ENCODE results near the gene MTF2.
"Not testable (repeated sequence)": the region's sequence is repeated elsewhere in the genome, so short reads cannot be mapped to it uniquely, and the experiment has no call there.

MTF2 gene

DNA sequence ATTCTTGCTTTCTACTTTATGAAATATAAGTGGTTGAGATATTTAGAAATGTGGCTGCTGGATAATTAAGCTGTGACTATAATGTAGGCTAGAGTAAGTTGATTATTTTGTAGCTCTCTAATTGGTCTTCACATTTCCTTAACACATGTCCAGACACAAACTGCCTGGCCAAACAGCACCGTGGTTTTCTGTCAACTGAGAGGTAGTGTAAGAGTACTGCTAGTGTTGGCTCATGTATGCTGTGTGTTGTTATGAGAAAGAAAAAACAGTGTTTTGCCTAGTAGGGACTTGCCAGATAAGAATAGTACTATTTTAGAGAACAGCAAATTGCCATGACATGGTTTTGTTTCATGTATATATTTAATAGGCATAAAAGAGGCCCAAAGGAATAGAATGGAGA lies 64.1 kb downstream of the MTF2 start:
- no peak for DNase-seq

DNA sequence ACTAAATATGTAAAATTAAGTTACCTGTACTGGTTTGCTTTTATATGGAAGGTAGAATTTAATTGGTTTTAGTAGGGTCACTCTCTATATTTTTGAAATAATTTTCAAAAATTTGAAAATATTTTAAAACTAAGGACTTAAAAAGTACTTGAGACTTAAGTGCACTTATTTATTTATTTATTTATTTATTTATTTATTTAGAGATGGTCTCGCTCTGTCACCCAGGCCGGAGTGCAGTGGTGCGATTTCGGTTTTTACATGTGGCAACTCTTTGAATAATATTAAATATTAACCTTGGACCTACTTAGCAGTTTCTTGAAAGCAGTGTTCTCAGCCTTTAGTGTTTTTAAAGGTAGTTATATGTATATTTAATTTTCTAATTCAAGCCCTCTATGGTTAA lies 64.7 kb downstream of the MTF2 start:
- DNase-seq = no peak

DNA sequence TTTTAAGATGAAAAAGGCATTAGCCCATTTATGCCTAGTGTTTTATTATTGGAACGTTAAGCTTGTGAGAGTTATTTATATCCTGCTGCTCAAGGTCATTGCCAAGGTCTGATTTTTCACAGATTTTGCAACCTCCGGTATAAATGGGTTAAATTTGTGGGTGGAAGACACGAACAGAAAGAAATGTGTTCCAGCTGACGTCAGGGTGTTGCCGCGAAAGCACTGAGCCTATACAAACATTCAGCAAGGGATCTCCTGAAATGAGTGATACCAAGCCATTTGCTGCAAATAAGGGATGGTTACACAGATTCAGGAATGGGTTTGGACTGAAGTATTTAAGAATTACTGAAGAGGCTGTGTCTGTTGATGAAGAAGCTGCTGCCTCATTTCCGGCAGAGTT lies 68.9 kb downstream of the MTF2 start:
- no peak for DNase-seq

- no peak for DNase-seq
Observed at GRCh38 chr1:93150729-93151128, 71.6 kb downstream of the MTF2 start.

DNA sequence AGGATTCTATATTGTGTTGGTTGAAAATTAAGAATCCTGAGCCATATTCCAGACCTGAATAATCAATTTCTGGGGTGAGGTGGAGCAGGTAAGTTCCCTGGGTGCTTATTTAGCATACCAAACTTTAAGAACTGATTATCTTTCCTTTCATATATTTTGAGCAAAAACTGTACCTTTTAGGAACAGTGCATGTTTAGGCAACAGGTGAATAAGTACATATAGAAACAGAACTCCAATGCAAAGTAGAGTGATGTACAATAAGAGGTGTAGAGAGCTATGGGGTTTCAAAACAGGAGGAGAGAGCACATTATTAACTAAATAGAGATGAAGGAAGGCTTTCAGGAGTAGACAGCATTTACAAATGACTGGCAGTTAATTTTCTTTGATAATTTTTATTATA lies 72.4 kb downstream of the MTF2 start:
- DNase-seq = no peak

DNA sequence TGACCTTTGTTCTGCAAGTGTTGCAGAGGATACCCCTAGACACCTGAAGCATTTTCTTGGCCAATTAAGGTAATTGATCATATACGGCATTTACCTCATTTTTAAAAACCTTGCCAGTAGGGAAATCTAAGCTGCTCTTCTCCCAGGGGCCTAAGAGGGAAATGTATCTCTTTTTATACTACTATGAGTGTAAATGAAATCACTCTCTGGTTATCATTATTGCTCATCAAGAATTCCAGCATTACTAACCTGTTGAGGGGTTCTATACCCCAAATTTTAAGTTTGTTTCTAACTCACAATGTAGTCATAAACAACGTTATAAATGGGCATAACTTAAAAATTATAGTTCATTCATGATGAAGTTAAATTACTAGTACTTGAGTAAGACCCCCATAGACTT lies 73.8 kb downstream of the MTF2 start:
- DNase-seq = no peak

DNA sequence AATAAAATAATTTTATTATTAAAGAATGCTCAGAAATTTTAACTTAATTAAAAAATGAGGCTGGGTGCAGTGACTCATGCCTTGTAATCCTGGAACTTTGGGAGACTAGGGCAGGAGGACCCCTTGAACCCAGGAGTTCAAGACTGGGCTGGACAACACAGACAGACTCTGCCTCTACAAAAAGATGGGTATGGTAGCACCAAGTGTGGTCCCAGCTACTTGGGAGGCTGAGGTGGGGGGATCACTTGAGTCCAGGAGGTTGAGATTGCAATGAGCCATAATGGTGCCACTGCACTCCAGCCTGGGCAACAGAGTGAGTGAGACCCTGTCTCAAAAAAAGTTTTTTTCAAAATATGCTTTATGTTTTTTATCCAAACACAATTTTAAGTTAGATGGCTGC lies 75.8 kb downstream of the MTF2 start:
- DNase-seq = no peak

DNA sequence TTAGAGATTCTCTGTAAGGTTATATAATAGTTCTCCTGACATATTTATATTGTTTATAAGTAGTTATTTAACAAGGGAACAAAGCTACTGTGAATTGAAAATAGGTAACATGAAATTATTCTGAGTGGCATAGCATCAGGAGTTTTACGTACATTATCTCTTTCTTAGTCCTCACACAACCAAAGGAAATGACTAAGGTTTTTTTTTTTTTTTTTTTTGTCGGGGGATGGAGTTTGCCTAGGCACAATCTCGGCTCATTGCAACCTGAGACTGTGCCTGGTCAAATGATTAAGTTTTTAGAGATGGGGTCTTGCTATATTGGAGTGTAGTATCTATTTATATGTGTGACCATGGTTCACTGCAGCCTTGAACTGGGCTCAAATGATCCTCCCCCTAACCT lies 76.3 kb downstream of the MTF2 start:
- no peak for DNase-seq

DNA sequence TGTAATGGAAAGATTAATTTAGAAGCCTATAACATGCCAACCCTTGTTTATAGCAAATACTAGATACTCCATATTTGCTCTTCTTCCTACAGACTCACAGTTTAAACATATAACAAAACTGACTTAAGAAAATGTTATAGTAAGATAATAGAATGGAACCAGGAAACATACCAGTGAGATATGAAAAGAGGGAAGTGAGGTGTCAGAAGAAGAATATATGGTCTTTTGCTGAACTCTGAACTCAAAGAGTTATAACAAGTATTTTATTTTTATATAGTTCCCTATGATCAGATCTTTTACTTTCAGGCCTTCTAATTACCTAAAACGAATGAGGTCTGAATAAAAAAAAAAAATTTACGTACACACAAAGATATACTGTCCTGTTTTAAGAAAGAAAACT lies 80.3 kb downstream of the MTF2 start:
- no peak for DNase-seq

GRCh38 chr1:93163314-93163713 lies 84.2 kb downstream of the MTF2 start:
- not testable (repeated sequence) for DNase-seq

- DNase-seq = no peak
Observed at GRCh38 chr1:93164816-93165215, 85.7 kb downstream of the MTF2 start.

- not testable (repeated sequence) for DNase-seq
Observed at GRCh38 chr1:93165895-93166294, 86.8 kb downstream of the MTF2 start.

GRCh38 chr1:93167006-93167405 lies 87.9 kb downstream of the MTF2 start:
- no peak for DNase-seq

DNA sequence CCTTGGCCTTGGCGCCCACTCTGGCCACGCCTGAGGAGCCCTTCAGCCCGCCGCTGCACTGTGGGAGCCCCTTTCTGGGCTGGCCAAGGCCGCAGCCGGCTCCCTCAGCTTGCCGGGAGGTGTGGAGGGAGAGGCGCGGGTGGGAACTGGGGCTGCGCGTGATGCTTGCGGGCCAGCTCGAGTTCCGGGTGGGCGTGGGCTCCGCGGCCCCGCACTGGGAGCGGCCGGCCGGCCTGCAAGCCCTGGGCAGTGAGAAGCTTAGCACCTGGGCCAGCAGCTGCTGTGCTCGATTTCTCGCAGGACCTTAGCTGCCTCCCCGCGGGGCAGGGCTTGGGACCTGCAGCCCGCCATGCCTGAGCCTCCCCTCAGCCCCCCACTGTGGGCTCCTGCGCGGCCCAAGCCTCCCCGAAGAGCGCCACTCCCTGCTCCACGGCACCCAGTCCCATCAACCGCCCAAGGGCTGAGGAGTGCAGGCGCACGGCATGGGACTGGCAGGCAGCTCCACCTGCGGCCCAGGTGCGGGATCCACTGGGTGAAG lies 91.1 kb downstream of the MTF2 start:
- not testable (repeated sequence) for DNase-seq

GRCh38 chr1:93171549-93172034 lies 92.5 kb downstream of the MTF2 start:
- no peak for DNase-seq

DNA sequence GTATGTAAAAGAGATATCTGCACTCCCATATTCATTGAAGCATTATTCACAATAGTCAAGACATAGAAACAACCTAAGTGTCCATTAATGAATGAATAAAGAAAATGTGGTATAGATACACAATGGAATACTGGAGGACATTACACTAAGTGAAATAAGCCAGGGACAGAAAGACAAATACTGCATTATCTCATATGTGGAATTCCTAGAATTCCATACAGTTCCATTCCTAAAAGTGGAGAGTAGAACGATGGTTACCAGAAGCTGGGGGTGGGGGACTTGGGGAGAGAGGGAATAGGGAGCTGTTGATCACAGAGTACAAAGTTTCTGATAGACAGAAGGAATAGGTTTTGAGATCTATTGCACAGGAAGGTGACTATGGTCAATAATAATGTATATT lies 93.7 kb downstream of the MTF2 start:
- no peak for DNase-seq

- DNase-seq = not testable (repeated sequence)
Observed at GRCh38 chr1:93174638-93175037, 95.6 kb downstream of the MTF2 start.

- no peak for DNase-seq
Observed at GRCh38 chr1:93177991-93178390, 98.9 kb downstream of the MTF2 start.

GRCh38 chr1:93178418-93178817 lies 99.3 kb downstream of the MTF2 start:
- DNase-seq = no peak

DNA sequence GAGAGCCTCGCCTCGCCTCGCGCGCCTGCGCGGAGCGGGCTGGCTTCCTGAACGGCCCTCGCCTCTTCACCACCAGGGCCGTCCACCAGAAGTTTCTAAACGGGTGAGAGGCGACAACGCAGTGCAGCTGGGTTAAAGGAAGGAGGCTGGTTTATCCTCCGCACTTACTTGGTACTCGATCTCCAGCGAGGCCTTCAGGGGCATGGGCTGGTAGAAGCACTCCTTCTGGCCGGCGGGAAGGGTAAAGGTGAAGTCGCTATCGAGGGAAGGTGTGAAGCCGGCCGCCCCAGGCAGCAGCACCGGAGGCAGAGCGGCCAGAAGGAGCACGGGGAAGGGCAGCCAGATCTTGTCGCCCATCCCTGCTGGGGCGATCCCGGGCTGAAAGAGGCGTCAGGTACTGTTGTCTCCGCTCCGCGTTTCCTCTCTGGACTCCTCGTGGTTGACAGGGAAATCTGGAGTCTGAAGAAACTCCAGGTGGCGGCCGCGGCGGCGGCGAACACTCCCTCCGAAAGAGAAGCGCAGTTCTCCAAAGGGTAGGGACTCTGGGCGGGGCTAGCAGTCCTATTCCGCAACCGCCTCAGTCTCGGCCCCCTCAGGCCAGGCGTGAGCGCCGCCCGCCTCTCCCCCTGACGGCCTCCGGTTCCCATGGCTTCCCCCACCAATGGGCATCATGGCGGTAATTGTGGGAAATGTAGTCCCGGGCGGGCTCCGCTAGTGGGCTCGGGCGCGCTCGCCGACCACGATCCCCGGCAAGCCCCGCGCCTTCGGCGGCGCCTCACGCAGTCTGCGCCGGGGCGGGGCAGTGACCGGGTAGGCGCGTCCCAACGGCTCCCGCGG lies 101.0 kb downstream of the MTF2 start, which contains the start of gene TMED5:
Gene TMED5, minus strand, starts transcription at position 528 of the 837 bp plus-strand sequence. Its CDS starts 171 bp downstream, at position 357.
- peak; percentile 97 to 98 for DNase-seq

GRCh38 chr1:93180723-93181613 lies 101.9 kb downstream of the MTF2 start, which contains the start of gene CCDC18:
Gene CCDC18, plus strand, starts transcription at chr1:93180724. Its CDS starts 2,638 bp downstream, at chr1:93183362.
- DNase-seq = peak; percentile 62 to 63

- no peak for DNase-seq
Observed at GRCh38 chr1:93186667-93187066, 107.6 kb downstream of the MTF2 start.

All from CD4-positive, alpha-beta T cell treated with Interleukin-1 beta for 1 hour (primary cell).